HG02642 (cell line): ENCODE measurements around the gene ITPK1.
A peak's percentile ranks its signal among the peaks of the same experiment; 100 is the strongest.

Experiments used
- ATAC-seq: cut with Tn5 transposase; IDR thresholded peaks from one replicate; pipeline ENCODE4 v1.9.1; 2021; ENCODE audit warnings: mild to moderate bottlenecking; ENCODE audit not compliant: unreplicated experiment, poor library complexity

The ITPK1 gene

GRCh38 chr14:93033983-93034670, 81.6 kb downstream of the ITPK1 start:
- ATAC-seq: peak; percentile 61

- peak; percentile 19 for ATAC-seq
These were observed 82.4 kb downstream of the ITPK1 start for GRCh38 chr14:93033084-93033982.

- no peak for ATAC-seq
These were observed 83.2 kb downstream of the ITPK1 start for GRCh38 chr14:93032421-93032936.

- no peak for ATAC-seq
These were observed 84.0 kb downstream of the ITPK1 start for GRCh38 chr14:93031505-93032315.

- ATAC-seq: no peak
These were observed 85.0 kb downstream of the ITPK1 start for GRCh38 chr14:93030761-93031160.

GRCh38 chr14:93029911-93030508, 85.7 kb downstream of the ITPK1 start:
- ATAC-seq: no peak

GRCh38 chr14:93029417-93029816, 86.3 kb downstream of the ITPK1 start:
- ATAC-seq: no peak

- no peak for ATAC-seq
These were observed 87.0 kb downstream of the ITPK1 start for GRCh38 chr14:93028724-93029076.

- ATAC-seq: no peak
These were observed 87.7 kb downstream of the ITPK1 start for GRCh38 chr14:93027810-93028723.

GRCh38 chr14:93026339-93026738, 89.4 kb downstream of the ITPK1 start:
- ATAC-seq: no peak

- ATAC-seq: no peak
These were observed 90.7 kb downstream of the ITPK1 start for GRCh38 chr14:93025055-93025454.

- no peak for ATAC-seq
These were observed 91.2 kb downstream of the ITPK1 start for GRCh38 chr14:93024493-93024892.

GRCh38 chr14:93023802-93024434, 91.8 kb downstream of the ITPK1 start:
- no peak for ATAC-seq

- ATAC-seq: no peak
These were observed 92.7 kb downstream of the ITPK1 start for GRCh38 chr14:93023039-93023438.

GRCh38 chr14:93019970-93020369, 95.8 kb downstream of the ITPK1 start:
- no peak for ATAC-seq

GRCh38 chr14:93019367-93019843, 96.3 kb downstream of the ITPK1 start:
- ATAC-seq: no peak

GRCh38 chr14:93018366-93018765, 97.4 kb downstream of the ITPK1 start:
- no peak for ATAC-seq

- no peak for ATAC-seq
These were observed 97.8 kb downstream of the ITPK1 start for GRCh38 chr14:93017898-93018297.
